ENCODE data around the gene ASPG.

ASPG gene

DNA sequence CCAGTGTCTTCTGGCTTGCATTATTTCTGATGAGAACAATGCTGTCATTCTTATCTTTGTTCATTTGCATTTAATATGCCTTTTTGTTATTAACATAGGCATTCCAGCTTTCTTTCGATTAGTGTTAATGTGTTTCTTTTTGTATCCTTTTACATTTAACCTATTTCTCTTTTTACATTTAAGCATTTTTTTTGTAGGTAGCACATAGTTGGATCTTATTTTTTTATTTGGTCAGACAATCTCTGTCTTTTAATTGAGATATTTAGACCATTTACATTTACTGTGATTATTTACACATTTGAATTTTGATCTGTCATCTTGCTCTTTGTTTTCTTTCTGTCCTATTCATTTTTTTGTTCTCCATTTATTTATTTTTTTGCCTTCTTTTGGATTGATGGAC is 38.4 kb downstream of the ASPG start:
- Histone ChIP-seq H3K27me3 (ENCODE audit: low read length) (no peaks in the 10 kb centered on the region), H3K9me2 (replicated peaks; ENCODE audit: insufficient read depth, low read length) (no peaks in the 10 kb centered on the region), H2AFZ (ENCODE audit: low read depth, low read length, severe bottlenecking) (no peak overlapping the region), H3K36me3 (ENCODE audit: low read length) (no peaks in the 10 kb centered on the region), H3K9ac (ENCODE audit: low read length) (no peak overlapping the region), H3K79me2 (ENCODE audit: insufficient read depth, low read length) (no peaks in the 10 kb centered on the region), H3F3A (ENCODE audit: insufficient read depth) (no peaks in the 10 kb centered on the region), H3K27ac (ENCODE audit: low read depth, low read length) (no peak overlapping the region), H3K9me3 (ENCODE audit: insufficient read depth, low read length) (0 out of 2 replicates have a peak, but pooled peaks cover 3% of the 10 kb centered on the region), H3K4me3 (ENCODE audit: insufficient read depth, low read length, poor library complexity, severe bottlenecking) (no peak overlapping the region), H4K20me1 (ENCODE audit: low read depth, low read length) (no peaks in the 10 kb centered on the region), H3K4me2 (ENCODE audit: low read depth, low read length, poor library complexity, severe bottlenecking) (no peak overlapping the region)
- TF ChIP-seq EZH2phosphoT487 (conservative IDR thresholded peaks at IDR 0.05; ENCODE audit: low read length), result no peak
- TF ChIP-seq, protein P1, sequence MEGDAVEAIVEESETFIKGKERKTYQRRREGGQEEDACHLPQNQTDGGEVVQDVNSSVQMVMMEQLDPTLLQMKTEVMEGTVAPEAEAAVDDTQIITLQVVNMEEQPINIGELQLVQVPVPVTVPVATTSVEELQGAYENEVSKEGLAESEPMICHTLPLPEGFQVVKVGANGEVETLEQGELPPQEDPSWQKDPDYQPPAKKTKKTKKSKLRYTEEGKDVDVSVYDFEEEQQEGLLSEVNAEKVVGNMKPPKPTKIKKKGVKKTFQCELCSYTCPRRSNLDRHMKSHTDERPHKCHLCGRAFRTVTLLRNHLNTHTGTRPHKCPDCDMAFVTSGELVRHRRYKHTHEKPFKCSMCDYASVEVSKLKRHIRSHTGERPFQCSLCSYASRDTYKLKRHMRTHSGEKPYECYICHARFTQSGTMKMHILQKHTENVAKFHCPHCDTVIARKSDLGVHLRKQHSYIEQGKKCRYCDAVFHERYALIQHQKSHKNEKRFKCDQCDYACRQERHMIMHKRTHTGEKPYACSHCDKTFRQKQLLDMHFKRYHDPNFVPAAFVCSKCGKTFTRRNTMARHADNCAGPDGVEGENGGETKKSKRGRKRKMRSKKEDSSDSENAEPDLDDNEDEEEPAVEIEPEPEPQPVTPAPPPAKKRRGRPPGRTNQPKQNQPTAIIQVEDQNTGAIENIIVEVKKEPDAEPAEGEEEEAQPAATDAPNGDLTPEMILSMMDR (IDR thresholded peaks at IDR 0.05; ENCODE audit: insufficient read depth, low read length, poor library complexity, severe bottlenecking), result no peak

DNA sequence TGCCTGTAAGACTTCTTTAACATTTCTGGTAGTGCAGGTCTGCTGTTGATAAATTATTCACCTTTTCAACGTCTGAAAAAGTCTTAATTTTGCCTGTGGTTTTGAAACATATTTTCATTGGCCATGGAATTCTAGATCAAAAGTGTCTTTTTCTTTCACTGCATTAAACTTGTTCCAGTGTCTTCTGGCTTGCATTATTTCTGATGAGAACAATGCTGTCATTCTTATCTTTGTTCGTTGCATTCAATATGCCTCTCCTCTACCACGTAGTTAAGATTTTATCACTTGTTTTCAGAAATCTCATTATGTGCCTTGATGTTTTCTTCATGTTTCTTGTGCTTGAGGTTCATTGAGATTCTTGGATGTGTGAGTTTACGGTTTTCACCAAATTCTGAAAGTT is 39.5 kb downstream of the ASPG start:
- Histone ChIP-seq H3K4me2 (ENCODE audit: low read depth, low read length, poor library complexity, severe bottlenecking) (no peak overlapping the region), H3K79me2 (ENCODE audit: insufficient read depth, low read length) (no peaks in the 10 kb centered on the region), H3K9ac (ENCODE audit: low read length) (no peak overlapping the region), H3F3A (ENCODE audit: insufficient read depth) (no peaks in the 10 kb centered on the region), H3K27ac (ENCODE audit: low read depth, low read length) (no peak overlapping the region), H4K20me1 (ENCODE audit: low read depth, low read length) (no peaks in the 10 kb centered on the region), H3K9me2 (replicated peaks; ENCODE audit: insufficient read depth, low read length) (no peaks in the 10 kb centered on the region), H3K4me3 (ENCODE audit: insufficient read depth, low read length, poor library complexity, severe bottlenecking) (no peak overlapping the region), H3K27me3 (ENCODE audit: low read length) (no peaks in the 10 kb centered on the region), H3K9me3 (ENCODE audit: insufficient read depth, low read length) (peaks cover 12% of the 10 kb centered on the region; the same call in 1 of the 2 replicates), H2AFZ (ENCODE audit: low read depth, low read length, severe bottlenecking) (no peak overlapping the region), H3K36me3 (ENCODE audit: low read length) (no peaks in the 10 kb centered on the region)
- TF ChIP-seq, protein P1 (IDR thresholded peaks at IDR 0.05; ENCODE audit: insufficient read depth, low read length, poor library complexity, severe bottlenecking), result no peak
- no peak for TF ChIP-seq EZH2phosphoT487 (conservative IDR thresholded peaks at IDR 0.05; ENCODE audit: low read length)

DNA sequence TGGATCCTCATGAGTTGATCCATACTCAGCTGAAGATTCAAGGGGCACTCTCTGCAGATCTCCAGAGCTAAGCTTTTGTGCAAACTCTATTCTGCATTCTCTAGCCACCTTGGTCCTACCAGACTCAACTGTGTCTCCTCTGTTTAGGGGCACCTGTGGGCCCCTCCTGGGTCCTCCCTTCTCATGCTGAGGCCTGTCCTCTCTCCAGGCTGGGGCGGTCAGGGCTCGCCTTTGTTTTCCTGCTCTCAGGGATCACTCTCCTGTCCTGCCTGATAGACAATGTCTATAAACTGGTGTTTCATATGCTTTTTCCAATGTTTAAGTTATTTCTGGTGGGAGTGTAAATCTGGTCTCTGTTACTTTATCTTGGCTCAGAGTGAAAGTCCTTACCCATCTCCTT is 41.3 kb downstream of the ASPG start:
- Histone ChIP-seq H2AFZ (ENCODE audit: low read depth, low read length, severe bottlenecking) (no peak overlapping the region), H3K27ac (ENCODE audit: low read depth, low read length) (no peak overlapping the region), H3K79me2 (ENCODE audit: insufficient read depth, low read length) (no peaks in the 10 kb centered on the region), H3K9me3 (ENCODE audit: insufficient read depth, low read length) (peaks cover 16% of the 10 kb centered on the region; the same call in 1 of the 2 replicates), H3K4me3 (ENCODE audit: insufficient read depth, low read length, poor library complexity, severe bottlenecking) (no peak overlapping the region), H3K9ac (ENCODE audit: low read length) (no peak overlapping the region), H4K20me1 (ENCODE audit: low read depth, low read length) (no peaks in the 10 kb centered on the region), H3F3A (ENCODE audit: insufficient read depth) (no peaks in the 10 kb centered on the region), H3K36me3 (ENCODE audit: low read length) (no peaks in the 10 kb centered on the region), H3K4me2 (ENCODE audit: low read depth, low read length, poor library complexity, severe bottlenecking) (no peak overlapping the region), H3K9me2 (replicated peaks; ENCODE audit: insufficient read depth, low read length) (no peaks in the 10 kb centered on the region), H3K27me3 (ENCODE audit: low read length) (no peaks in the 10 kb centered on the region)
- TF ChIP-seq, protein P1 (IDR thresholded peaks at IDR 0.05; ENCODE audit: insufficient read depth, low read length, poor library complexity, severe bottlenecking), result no peak
- TF ChIP-seq EZH2phosphoT487 (conservative IDR thresholded peaks at IDR 0.05; ENCODE audit: low read length), result no peak
